Endothelial cell (in vitro differentiated cells): ENCODE measurements around the gene PHLDB2. TPM values are rescaled to one million over a fixed set of nuclear protein-coding genes. Genes with fewer than 3 reads are reported as not detected.
A peak's percentile ranks its signal among the peaks of the same experiment; 100 is the strongest.

Experiments
- DNase-seq: peaks from one replicate; pipeline ENCODE4 v3.0.0; 2021; ENCODE audit warnings: low spot score
- H3K27ac Mint-ChIP-seq: one replicate; pipeline ENCODE4 v1.8.0; 2021; ENCODE audit warnings: mixed read lengths, inconsistent platforms; ENCODE audit not compliant: unreplicated experiment
- H3K27me3 Mint-ChIP-seq: one replicate; pipeline ENCODE4 v1.8.0; 2021; ENCODE audit warnings: mild to moderate bottlenecking, moderate library complexity, mixed read lengths, inconsistent platforms; ENCODE audit not compliant: unreplicated experiment
- H3K36me3 Mint-ChIP-seq: one replicate; pipeline ENCODE4 v1.8.0; 2021; ENCODE audit warnings: mild to moderate bottlenecking, low read depth, mixed read lengths, inconsistent platforms; ENCODE audit not compliant: unreplicated experiment
- H3K4me1 Mint-ChIP-seq: one replicate; pipeline ENCODE4 v1.8.0; 2021; ENCODE audit warnings: mild to moderate bottlenecking, mixed read lengths, inconsistent platforms; ENCODE audit not compliant: unreplicated experiment
- H3K4me3 Mint-ChIP-seq: one replicate; pipeline ENCODE4 v1.8.0; 2021; ENCODE audit warnings: mild to moderate bottlenecking, mixed read lengths, inconsistent platforms; ENCODE audit not compliant: unreplicated experiment
- H3K9me3 Mint-ChIP-seq: one replicate; pipeline ENCODE4 v1.8.0; 2021; ENCODE audit warnings: mixed read lengths, inconsistent platforms; ENCODE audit not compliant: unreplicated experiment
- total RNA-seq: library from RNA; stranded (reverse); fragmentation: NEBNext Ultra II Directional; extraction: Animal tissue kit (Norgen Biotek cat#: 25700); gene quantifications from one replicate; pipeline ENCODE4 v1.2.1, GENCODE V29; 2021; ENCODE audit not compliant: unreplicated experiment
- TF ChIP-seq, protein P1 (sequence below): fragments of 200-600 bp; sonication (generic); IDR thresholded peaks from one replicate; pipeline ENCODE4 v1.5.0; 2021; ENCODE audit warnings: antibody characterized with exemption; ENCODE audit not compliant: unreplicated experiment

Gene PHLDB2
- total RNA-seq, 1 donor from 2014 or later = 47.8 TPM

DNA sequence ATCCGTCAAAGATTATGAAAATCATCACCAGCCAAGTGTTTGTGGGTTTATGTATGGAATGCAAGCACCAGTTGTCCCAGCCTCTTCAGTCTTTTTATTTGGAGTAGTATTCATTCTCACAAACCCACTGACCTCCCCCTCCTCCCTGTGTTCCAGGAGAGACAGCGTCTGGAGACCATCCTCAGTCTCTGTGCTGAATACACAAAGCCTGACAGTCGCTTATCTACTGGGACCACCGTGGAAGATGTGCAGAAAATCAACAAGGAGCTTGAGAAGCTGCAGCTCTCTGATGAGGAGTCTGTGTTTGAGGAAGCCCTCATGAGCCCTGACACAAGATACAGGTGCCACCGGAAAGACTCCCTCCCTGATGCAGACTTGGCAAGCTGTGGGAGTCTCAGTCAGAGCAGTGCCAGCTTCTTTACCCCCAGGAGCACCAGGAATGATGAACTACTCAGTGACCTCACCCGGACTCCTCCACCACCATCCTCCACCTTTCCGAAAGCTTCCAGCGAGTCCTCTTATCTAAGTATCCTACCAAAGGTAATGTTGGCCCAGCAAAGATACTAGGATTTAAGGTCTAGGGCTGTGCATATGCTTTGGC lies 54.2 kb downstream of the PHLDB2 start:
- Mint-ChIP-seq H3K27ac (no peak overlapping the region), H3K4me1 (peaks cover 42% of the 10 kb centered on the region), H3K4me3 (no peak overlapping the region), H3K36me3 (peaks cover 7% of the 10 kb centered on the region), H3K9me3 (no peaks in the 10 kb centered on the region), H3K27me3 (peaks cover 3% of the 10 kb centered on the region)
- no peak for DNase-seq
- TF ChIP-seq, protein P1, sequence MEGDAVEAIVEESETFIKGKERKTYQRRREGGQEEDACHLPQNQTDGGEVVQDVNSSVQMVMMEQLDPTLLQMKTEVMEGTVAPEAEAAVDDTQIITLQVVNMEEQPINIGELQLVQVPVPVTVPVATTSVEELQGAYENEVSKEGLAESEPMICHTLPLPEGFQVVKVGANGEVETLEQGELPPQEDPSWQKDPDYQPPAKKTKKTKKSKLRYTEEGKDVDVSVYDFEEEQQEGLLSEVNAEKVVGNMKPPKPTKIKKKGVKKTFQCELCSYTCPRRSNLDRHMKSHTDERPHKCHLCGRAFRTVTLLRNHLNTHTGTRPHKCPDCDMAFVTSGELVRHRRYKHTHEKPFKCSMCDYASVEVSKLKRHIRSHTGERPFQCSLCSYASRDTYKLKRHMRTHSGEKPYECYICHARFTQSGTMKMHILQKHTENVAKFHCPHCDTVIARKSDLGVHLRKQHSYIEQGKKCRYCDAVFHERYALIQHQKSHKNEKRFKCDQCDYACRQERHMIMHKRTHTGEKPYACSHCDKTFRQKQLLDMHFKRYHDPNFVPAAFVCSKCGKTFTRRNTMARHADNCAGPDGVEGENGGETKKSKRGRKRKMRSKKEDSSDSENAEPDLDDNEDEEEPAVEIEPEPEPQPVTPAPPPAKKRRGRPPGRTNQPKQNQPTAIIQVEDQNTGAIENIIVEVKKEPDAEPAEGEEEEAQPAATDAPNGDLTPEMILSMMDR = no peak

DNA sequence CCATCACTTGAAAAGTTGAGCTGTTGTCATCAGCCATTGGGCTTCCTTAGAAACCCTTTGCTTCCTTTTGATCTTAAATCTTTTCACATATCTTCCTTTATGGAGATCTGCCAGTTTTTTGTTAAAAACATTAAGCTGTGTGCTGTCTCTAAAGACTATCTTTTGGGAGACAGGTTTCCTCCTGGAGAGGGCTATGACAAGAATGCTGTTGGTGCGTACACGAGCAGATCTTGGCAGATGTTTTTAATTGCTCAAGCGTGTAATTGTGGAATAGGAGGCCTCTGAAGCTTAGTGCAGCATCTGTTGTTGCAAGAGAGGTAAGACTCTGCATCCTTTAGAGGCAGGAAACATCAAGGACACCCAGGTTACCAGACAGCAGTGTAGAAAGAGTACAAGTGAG lies 56.8 kb downstream of the PHLDB2 start:
- Mint-ChIP-seq H3K9me3 (no peaks in the 10 kb centered on the region), H3K36me3 (peaks cover 18% of the 10 kb centered on the region), H3K4me3 (no peak overlapping the region), H3K27me3 (peaks cover 2% of the 10 kb centered on the region), H3K27ac (peak overlapping the region; percentile 92), H3K4me1 (peaks cover 35% of the 10 kb centered on the region)
- TF ChIP-seq, protein P1 = no peak
- DNase-seq = no peak

DNA sequence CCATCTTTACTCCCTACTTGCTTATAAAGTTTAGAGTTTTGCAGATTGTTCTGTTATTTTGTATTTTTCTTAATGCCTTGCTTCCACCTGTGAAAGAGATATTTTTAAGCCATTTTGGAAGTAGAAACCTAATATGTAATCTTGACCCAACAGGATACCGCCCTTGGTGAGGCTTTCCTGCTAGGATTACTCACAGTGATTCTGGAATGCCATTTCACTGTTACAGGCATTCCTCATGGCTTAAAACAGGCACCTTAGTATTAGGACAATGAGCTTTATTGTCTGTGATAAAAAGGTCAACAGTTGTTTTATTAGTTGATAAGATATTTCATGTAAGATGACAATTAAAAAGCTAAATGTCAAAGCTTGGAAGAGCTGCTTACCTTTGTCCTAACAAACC lies 58.2 kb downstream of the PHLDB2 start:
- peaks cover 30% of the 10 kb centered on the region for H3K4me1 Mint-ChIP-seq
- DNase-seq = no peak
- TF ChIP-seq, protein P1 = no peak
- no peak overlapping the region for H3K4me3 Mint-ChIP-seq
- H3K27me3 Mint-ChIP-seq = peaks cover 2% of the 10 kb centered on the region
- H3K27ac Mint-ChIP-seq = peak overlapping the region; percentile 92
- peaks cover 21% of the 10 kb centered on the region for H3K36me3 Mint-ChIP-seq
- H3K9me3 Mint-ChIP-seq = no peaks in the 10 kb centered on the region

DNA sequence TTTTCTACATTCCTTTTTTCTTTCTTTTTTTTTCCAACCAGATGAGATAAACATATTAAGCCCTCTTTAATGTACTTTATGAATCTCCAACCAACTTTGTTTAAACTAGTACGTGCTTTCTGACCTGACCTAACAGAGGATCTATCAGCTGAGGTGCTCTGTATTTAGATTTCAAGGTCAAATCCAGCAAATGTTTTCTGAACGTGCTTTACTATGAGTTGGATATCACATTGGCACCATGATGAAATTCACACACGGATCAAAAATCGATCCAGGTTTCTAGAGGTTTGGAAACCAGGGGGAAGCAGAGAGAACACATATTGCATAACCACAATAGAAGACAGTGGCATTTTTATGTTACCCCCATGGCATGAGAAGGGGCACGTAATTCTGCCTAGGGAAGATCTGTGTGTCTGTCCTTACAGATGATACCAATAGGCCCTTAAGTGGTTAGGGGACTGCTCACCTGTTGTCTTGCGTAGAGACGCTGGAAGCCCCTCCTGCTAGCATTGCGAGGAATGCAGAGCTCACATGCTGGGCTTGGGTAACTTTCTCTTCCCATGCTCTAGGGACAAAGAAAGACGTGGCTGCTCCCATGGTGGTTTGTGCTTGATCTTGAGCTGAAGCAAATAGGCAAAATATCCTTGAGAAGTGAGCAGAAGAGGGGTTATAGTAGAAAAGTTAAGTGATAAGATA lies 60.5 kb downstream of the PHLDB2 start:
- peaks cover 41% of the 10 kb centered on the region for H3K4me1 Mint-ChIP-seq
- no peak overlapping the region for H3K27ac Mint-ChIP-seq
- no peaks in the 10 kb centered on the region for H3K9me3 Mint-ChIP-seq
- TF ChIP-seq, protein P1 = no peak
- peaks cover 36% of the 10 kb centered on the region for H3K36me3 Mint-ChIP-seq
- H3K27me3 Mint-ChIP-seq = no peaks in the 10 kb centered on the region
- peak overlapping the region; percentile 17 for H3K4me3 Mint-ChIP-seq
- DNase-seq = no peak

DNA sequence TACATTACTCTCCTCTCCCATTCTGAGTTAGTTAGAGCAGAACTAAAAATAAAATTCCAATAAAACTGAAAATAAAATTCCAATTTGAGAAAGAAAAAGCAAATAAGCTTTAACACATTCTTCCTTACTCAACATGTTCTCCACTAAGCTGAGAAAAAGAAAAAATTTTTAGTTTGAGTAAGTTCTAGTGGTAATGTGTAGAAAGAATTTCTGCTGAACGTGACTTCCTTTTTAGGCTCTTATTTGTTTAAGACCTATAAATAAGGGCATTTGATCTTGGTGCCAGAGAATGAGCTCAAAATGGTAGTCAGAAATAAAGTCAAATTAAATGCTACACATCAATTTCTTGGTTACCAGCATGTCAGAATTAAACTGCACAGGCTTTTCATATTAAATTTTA lies 62.1 kb downstream of the PHLDB2 start:
- Mint-ChIP-seq H3K27me3 (peaks cover 3% of the 10 kb centered on the region), H3K4me1 (peaks cover 37% of the 10 kb centered on the region), H3K4me3 (no peak overlapping the region), H3K9me3 (no peaks in the 10 kb centered on the region), H3K36me3 (peaks cover 32% of the 10 kb centered on the region), H3K27ac (no peak overlapping the region)
- no peak for DNase-seq
- TF ChIP-seq, protein P1 = no peak
